Heart right ventricle (tissue), 16 donors: ENCODE measurements around the gene LDB2. TPM values are rescaled to one million over a fixed set of nuclear protein-coding genes. Genes with fewer than 3 reads are reported as not detected.

Experiments
- ATAC-seq, 8 donors: fragments of 200-7000 bp; cut with Tn5 transposase; one replicate each; pipeline ENCODE4 v1.9.1; 2020; ENCODE audit warnings: mild to moderate bottlenecking in 8 of 8, moderate library complexity in 8 of 8, moderate number of reproducible peaks in 1 of 8
- DNase-seq, 2 donors: peaks; one replicate each; pipeline ENCODE4 v3.0.0-alpha.2; 2020
- H3K27ac ChIP-seq, 10 donors: fragments of 200-600 bp; sonication (generic) in 2 of 10; one replicate each; pipeline versions ENCODE4 v1.5.0 to v1.8.0; 2020 to 2022; ENCODE audit warnings: mild to moderate bottlenecking in 3 of 10
- H3K27me3 ChIP-seq, 7 donors: fragments of 200-600 bp; one replicate each; pipeline ENCODE4 v1.8.0; 2021 to 2022; ENCODE audit warnings: mild to moderate bottlenecking in 2 of 7
- H3K36me3 ChIP-seq, 9 donors: fragments of 200-600 bp; sonication (generic) in 1 of 9; one replicate each; pipeline versions ENCODE4 v1.5.0 to v1.8.0; 2020 to 2022; ENCODE audit warnings: mild to moderate bottlenecking in 2 of 9
- H3K4me1 ChIP-seq, 9 donors: fragments of 200-600 bp; sonication (generic) in 1 of 9; one replicate each; pipeline versions ENCODE4 v1.5.0 to v1.8.0; 2020 to 2022; ENCODE audit warnings: mild to moderate bottlenecking in 4 of 9
- H3K4me3 ChIP-seq, 10 donors: fragments of 200-600 bp; sonication (generic) in 2 of 10; one replicate each; pipeline versions ENCODE4 v1.5.0 to v1.8.0; 2020 to 2022; ENCODE audit warnings: mild to moderate bottlenecking in 7 of 10, moderate library complexity in 2 of 10
- H3K9me3 ChIP-seq, 11 donors: fragments of 200-600 bp in 10 of 11; sonication (generic) in 2 of 11; one replicate each; pipeline versions ENCODE4 v1.5.0 to v1.8.0; 2013 to 2022; ENCODE audit warnings: mild to moderate bottlenecking in 2 of 11, control low read depth in 1 of 11, moderate library complexity in 1 of 11
- WGBS, 2 donors: extraction: QIAGEN DNeasy Blood & Tissue Kit; methylation state at CpG; one replicate each; pipeline ENCODE4 v1.1.7; 2013; ENCODE audit warnings: inconsistent platforms in 1 of 2; 5-methylcytosine and 5-hydroxymethylcytosine counted together
- intact Hi-C, 10 donors: fragments of 100-400 bp; cut with DNase I; formaldehyde crosslinking; loops; one replicate each; pipeline versions ENCODE4 v1.11.1 to v1.14.2; 2022
- polyA plus RNA-seq, 2 donors: library from polyadenylated mRNA; stranded (reverse); fragments of 200-250 nt; gene quantifications; one replicate each; pipeline ENCODE4 v1.2.3, GENCODE V29; 2013
- total RNA-seq, 10 donors: library from RNA; stranded (reverse); fragmentation: NEBNext Ultra II Directional in 3 of 10; extraction: Animal tissue kit (Norgen Biotek cat#: 25700) in 3 of 10; gene quantifications; one replicate each; pipeline versions ENCODE4 v1.2.1 to v1.2.4, GENCODE V29; 2021 to 2023
- TF ChIP-seq, protein P1 (sequence below), 9 donors: fragments of 200-600 bp; sonication (generic) in 2 of 9; IDR thresholded peaks; one replicate each; pipeline versions ENCODE4 v1.5.0 to v1.8.0; 2021 to 2022; ENCODE audit warnings: antibody characterized with exemption in 9 of 9, mild to moderate bottlenecking in 5 of 9, moderate library complexity in 1 of 9
- donor health status: Arrhythmogenic right ventricular cardiomyopathy.
- donor health status: ischemic (EF 13 %, LVEDD 7.1; RV severe dilation, severe dysfunction).
- donor health status: healthy with polysubstance abuse.
- donor health status: DM: no; HTN: yes; CAD: no.
- donor health status: DM: no; HTN: no; CAD: no.
- donor health status: ischemic (EF 25% LVEDD 6.9; RV normal size, moderate dysfunction).
- donor health status: ischemic (EF 25% LVEDD 5.7; RV mildly dilated, moderate dysfunction).
- donor health status: healthy.
- donor health status: DM: yes; HTN: yes; CAD: no.
- donor health status: Ischemic cardiomyopathy.
- donor health status: ischemic (EF 35%, LVEDD 5.7; RV mildly dilated, moderate dysfunction).
- donor health status: nonischemic (EF 11% LVEDD 7.7; RV severe dilation, severe dysfunction).
- donor health status: DM: yes; HTN: yes; CAD: no.
- donor health status: PGD.
- donor health status: ischemic (EF 29% LVEDD 5.4; RV normal size, mild dysfunction).
- donor health status: nonischemic (EF 23%, LVEDD 6.1; RV moderate dilation, normal function).

LDB2 gene
- total and polyA plus RNA-seq, 12 donors: 14.5 to 43.3 (median 23.5) TPM

DNA sequence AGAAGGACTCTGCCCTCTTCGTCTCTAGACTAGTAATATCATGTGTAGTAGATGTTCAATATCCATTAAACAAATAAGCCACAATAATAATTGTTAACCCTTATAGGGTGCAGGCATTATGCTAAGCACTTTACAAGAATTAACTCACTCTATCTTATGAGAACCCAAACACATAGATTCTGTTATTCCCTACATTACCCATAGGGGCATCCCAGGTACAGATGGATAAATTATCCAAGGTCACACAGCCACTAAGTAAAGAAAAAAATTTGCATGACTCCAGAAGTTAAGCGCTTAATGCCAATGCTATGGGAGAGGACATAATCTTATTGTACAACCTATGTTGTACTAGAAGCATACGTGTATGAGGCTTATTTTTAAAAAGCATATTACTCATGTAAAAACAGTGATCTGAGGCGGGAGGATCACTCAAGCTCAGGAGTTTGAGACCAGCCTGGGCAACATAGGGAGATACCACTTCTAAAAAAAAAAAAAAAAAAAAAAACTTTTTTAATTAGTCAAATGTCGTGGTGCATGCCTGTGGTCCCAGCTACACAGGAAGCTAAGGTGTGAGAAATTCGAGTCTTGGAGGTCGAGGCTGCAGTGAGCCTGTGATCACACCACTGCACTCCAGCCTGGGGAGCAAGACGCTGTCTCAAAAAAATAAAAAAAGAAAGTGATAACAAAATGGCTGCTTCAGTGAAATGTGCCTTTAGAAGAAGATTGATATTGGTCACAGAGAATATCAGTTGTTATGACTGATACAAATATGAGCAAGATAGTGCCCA lies 13.6 kb downstream of the LDB2 start:
- Histone ChIP-seq H3K27ac (no peak overlapping the region), H3K4me1 (peaks cover 0 to 52% (median 7%) of the 10 kb centered on the region in 9 donors), H3K36me3 (peaks cover 0 to 70% (median 3%) of the 10 kb centered on the region in 9 donors), H3K27me3 (no peaks in the 10 kb centered on the region), H3K4me3 (no peak overlapping the region), H3K9me3 (no peaks in the 10 kb centered on the region)
- TF ChIP-seq, protein P1, sequence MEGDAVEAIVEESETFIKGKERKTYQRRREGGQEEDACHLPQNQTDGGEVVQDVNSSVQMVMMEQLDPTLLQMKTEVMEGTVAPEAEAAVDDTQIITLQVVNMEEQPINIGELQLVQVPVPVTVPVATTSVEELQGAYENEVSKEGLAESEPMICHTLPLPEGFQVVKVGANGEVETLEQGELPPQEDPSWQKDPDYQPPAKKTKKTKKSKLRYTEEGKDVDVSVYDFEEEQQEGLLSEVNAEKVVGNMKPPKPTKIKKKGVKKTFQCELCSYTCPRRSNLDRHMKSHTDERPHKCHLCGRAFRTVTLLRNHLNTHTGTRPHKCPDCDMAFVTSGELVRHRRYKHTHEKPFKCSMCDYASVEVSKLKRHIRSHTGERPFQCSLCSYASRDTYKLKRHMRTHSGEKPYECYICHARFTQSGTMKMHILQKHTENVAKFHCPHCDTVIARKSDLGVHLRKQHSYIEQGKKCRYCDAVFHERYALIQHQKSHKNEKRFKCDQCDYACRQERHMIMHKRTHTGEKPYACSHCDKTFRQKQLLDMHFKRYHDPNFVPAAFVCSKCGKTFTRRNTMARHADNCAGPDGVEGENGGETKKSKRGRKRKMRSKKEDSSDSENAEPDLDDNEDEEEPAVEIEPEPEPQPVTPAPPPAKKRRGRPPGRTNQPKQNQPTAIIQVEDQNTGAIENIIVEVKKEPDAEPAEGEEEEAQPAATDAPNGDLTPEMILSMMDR (IDR thresholded peaks at IDR 0.05): peak in 2 of 9 donors; percentile 10 to 18
- no peak for DNase-seq
- WGBS, 2 donors: 90 to 93% methylated on average over 8 of the region's 8 CpGs
- intact Hi-C loops: loop anchor here in 1 of 10 donors (2.0 kb wide), 1 partner anchor 14 kb away; no protein-coding TSS in a partner anchor
- ATAC-seq: no peak

DNA sequence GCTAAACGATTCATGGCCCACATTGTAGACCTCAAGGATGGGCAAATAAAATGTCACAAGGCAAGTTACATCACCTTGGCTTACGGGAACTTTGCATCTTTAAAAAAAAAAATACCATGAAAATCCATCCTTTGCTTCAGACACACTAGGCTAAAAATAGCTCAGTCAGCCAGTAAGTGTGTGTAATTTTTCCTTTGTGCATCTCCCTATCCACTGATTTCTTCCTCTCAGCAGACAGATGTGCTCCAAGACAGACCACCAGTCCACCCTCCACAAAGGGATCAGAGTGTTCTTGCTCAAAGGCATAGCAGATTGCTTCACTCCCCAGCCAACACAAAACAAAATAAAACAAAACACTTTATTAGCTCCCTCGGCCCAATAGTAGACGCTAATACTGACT lies 14.6 kb downstream of the LDB2 start:
- TF ChIP-seq, protein P1 (IDR thresholded peaks at IDR 0.05): no peak
- ATAC-seq: no peak
- peaks cover 0 to 70% (median 3%) of the 10 kb centered on the region in 9 donors for H3K36me3 ChIP-seq
- no peak overlapping the region for H3K4me3 ChIP-seq
- intact Hi-C loops: loop anchor here in 1 of 10 donors (2.0 kb wide), 1 partner anchor 13 kb away; no protein-coding TSS in a partner anchor
- no peaks in the 10 kb centered on the region for H3K27me3 ChIP-seq
- H3K4me1 ChIP-seq: peaks cover 0 to 42% (median 0%) of the 10 kb centered on the region in 9 donors
- H3K9me3 ChIP-seq: peaks cover 0 to 8% (median 0%) of the 10 kb centered on the region in 11 donors
- H3K27ac ChIP-seq: no peak overlapping the region
- no peak for DNase-seq
- WGBS, 2 donors: 81 to 86% methylated on average over 4 of the region's 4 CpGs

DNA sequence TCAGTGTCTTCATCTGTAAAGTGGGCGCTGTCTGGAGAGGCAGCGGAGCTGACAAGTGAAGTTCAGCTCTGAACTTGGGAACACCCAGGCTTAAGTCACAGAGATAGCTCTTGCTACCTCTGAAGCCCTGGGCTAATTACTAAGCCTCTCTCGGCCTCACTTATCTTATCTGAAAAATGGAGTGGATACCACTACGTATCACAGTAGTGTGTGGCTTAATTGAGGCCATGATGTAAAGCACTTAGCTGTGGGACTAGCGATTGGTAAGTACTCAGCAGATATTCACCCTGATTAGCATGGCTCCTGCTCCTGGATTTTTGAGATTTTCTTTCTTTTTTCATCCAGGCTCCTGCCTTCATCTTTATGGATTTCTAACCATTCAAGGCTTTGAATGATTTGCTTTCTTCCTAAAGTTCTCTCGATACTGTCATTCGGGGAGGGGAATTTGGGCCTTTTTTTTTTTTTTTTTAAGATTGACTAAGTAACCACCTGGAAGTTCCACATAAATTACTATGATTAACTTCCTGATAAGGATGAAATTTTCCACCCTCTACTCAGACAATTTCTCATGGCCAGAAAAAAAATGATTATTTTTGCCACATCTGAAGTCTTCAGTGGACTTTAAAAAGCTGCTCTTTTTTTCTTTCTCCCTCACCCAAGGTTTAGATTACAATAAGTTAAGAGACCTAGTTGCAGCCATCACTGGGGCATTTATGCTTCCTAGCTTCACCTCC lies 17.1 kb downstream of the LDB2 start:
- TF ChIP-seq, protein P1 (IDR thresholded peaks at IDR 0.05): no peak
- Histone ChIP-seq H3K36me3 (peaks cover 0 to 54% (median 0%) of the 10 kb centered on the region in 9 donors), H3K4me1 (peaks cover 0 to 33% (median 0%) of the 10 kb centered on the region in 9 donors), H3K27me3 (no peaks in the 10 kb centered on the region), H3K27ac (peak overlapping the region in 1 of 10 donors; percentile 3), H3K4me3 (no peak overlapping the region), H3K9me3 (peaks cover 0 to 8% (median 0%) of the 10 kb centered on the region in 11 donors)
- ATAC-seq (no peak), DNase-seq (no peak)
- WGBS, 2 donors: 73 to 74% methylated on average over 7 of the region's 7 CpGs
- intact Hi-C loops: no loop called here

DNA sequence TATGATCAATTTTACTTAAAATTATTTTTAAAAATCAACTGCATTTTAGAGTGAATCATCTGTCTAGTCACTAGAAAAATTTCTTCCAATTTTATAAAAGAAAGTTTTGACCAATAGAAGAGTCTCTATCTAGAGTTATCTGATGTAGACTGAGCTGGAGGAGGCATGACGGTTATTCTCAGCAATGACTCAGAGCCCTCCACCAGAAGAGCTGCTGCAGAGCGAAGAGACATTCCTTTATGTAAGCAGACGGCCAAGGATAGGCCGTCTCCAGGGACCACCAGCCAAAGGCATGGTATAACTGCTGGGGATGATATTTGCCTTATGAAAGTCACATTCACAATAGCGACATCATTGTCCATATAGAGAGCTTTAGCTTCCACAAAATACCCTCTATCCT lies 23.0 kb downstream of the LDB2 start:
- intact Hi-C loops: no loop called here
- TF ChIP-seq, protein P1 (IDR thresholded peaks at IDR 0.05): no peak
- ATAC-seq: peak in 3 of 8 donors; percentile 42 to 66 (median 66)
- Histone ChIP-seq H3K9me3 (peaks cover 0 to 8% (median 0%) of the 10 kb centered on the region in 11 donors), H3K4me1 (peaks cover 0 to 27% (median 6%) of the 10 kb centered on the region in 9 donors), H3K27me3 (no peaks in the 10 kb centered on the region), H3K27ac (peak overlapping the region in 4 of 10 donors; percentile 0 to 78 (median 44)), H3K4me3 (no peak overlapping the region), H3K36me3 (peaks cover 0 to 11% (median 0%) of the 10 kb centered on the region in 9 donors)
- DNase-seq: no peak
- WGBS, 2 donors: 60 to 61% methylated on average over 5 of the region's 5 CpGs
